GM21526 (cell line): ENCODE results near the gene TSPAN14.

Experiments
- ATAC-seq: cut with Tn5 transposase; IDR thresholded peaks from one replicate; pipeline ENCODE4 v1.9.1; 2021; ENCODE audit warnings: moderate library complexity; ENCODE audit not compliant: unreplicated experiment, low FRiP score

Gene TSPAN14

GRCh38 chr10:80500572-80501380 is 46.7 kb downstream of the TSPAN14 start:
- ATAC-seq = no peak

GRCh38 chr10:80501381-80501912 is 47.3 kb downstream of the TSPAN14 start:
- no peak for ATAC-seq

GRCh38 chr10:80501913-80502521 is 47.9 kb downstream of the TSPAN14 start:
- no peak for ATAC-seq

GRCh38 chr10:80502621-80503583 is 48.8 kb downstream of the TSPAN14 start:
- no peak for ATAC-seq

- ATAC-seq = no peak
Measured at GRCh38 chr10:80503584-80504157, 49.6 kb downstream of the TSPAN14 start.

- ATAC-seq = no peak
Measured at GRCh38 chr10:80504158-80504811, 50.2 kb downstream of the TSPAN14 start.

GRCh38 chr10:80504897-80505465 is 50.9 kb downstream of the TSPAN14 start:
- peak; percentile 7 for ATAC-seq

- ATAC-seq = no peak
Measured at GRCh38 chr10:80506189-80506575, 52.1 kb downstream of the TSPAN14 start.

GRCh38 chr10:80506836-80507487 is 52.9 kb downstream of the TSPAN14 start:
- ATAC-seq = no peak

- ATAC-seq = no peak
Measured at GRCh38 chr10:80509108-80509402, 54.9 kb downstream of the TSPAN14 start.

GRCh38 chr10:80509403-80510161 is 55.5 kb downstream of the TSPAN14 start:
- no peak for ATAC-seq

GRCh38 chr10:80512031-80512526 is 58.0 kb downstream of the TSPAN14 start:
- ATAC-seq = no peak

GRCh38 chr10:80513106-80513505 is 59.0 kb downstream of the TSPAN14 start:
- ATAC-seq = no peak

- ATAC-seq = no peak
Measured at GRCh38 chr10:80515511-80515910, 61.4 kb downstream of the TSPAN14 start.

- ATAC-seq = no peak
Measured at GRCh38 chr10:80515941-80516340, 61.8 kb downstream of the TSPAN14 start.

- ATAC-seq = no peak
Measured at GRCh38 chr10:80516506-80517075, 62.5 kb downstream of the TSPAN14 start.

GRCh38 chr10:80517416-80518142 is 63.5 kb downstream of the TSPAN14 start:
- ATAC-seq = no peak
